ENCODE results near the gene SNRPD3. TPM values are rescaled to one million over a fixed set of nuclear protein-coding genes. Genes with fewer than 3 reads are reported as not detected.
A peak's percentile ranks its signal among the peaks of the same experiment; 100 is the strongest.
"Not testable (repeated sequence)": the region's sequence is repeated elsewhere in the genome, so short reads cannot be mapped to it uniquely, and the experiment has no call there.

Gene SNRPD3
- total RNA-seq, 1 donor from 2014 or later = 96.5 TPM

GRCh38 chr22:24521791-24522245 lies 34.0 kb upstream of the SNRPD3 start:
- ATAC-seq (ENCODE audit: low read depth) (peak; percentile 80), DNase-seq (no peak)
- no peak for TF ChIP-seq CTCF (IDR thresholded peaks at IDR 0.05)
- ChIA-PET POLR2A (interaction anchor here (0.7 to 2.0 kb wide), 6 partner anchors 11 to 98 kb away, joined by 3 to 10 read pairs (median 6); no protein-coding TSS in a partner anchor), CTCF (interaction anchor here (0.6 to 3.4 kb wide), 18 partner anchors 10 to 199 kb away, joined by 3 to 22 read pairs (median 4); no protein-coding TSS in a partner anchor)
- Mint-ChIP-seq H3K4me3 (no peak overlapping the region), H3K9me3 (no peaks in the 10 kb centered on the region), H3K36me3 (ENCODE audit: low read depth) (no peaks in the 10 kb centered on the region), H3K4me1 (peaks cover 19% of the 10 kb centered on the region), H3K27ac (no peak overlapping the region), H3K27me3 (no peaks in the 10 kb centered on the region)
- intact Hi-C loops (cut with micrococcal nuclease) = loop anchor here (1.0 to 10.0 kb wide), 8 partner anchors 10 to 567 kb away; partner anchors contain the start of gene GSTT2

DNA sequence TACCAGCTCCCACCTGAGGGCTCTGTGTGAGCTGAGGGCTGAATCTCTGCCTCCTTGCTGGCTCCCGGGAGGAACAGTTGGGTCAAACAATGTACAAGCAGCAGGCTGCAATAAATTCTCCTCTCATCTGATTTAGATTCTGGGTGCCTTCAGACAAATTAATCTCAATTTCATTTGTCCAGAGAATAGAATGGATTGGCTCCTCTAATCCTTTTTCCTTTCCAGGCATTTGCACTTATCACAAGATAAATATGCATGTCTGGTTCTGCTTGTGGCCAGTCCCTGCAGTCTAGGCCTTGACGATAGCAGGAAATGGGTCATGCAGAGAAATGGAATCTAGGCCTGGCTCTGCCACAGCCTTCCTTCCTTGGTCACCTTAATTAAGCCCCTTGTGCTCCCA lies 31.9 kb upstream of the SNRPD3 start:
- Mint-ChIP-seq H3K36me3 (ENCODE audit: low read depth) (no peaks in the 10 kb centered on the region), H3K4me1 (peaks cover 17% of the 10 kb centered on the region), H3K9me3 (no peaks in the 10 kb centered on the region), H3K4me3 (no peak overlapping the region), H3K27me3 (no peaks in the 10 kb centered on the region), H3K27ac (no peak overlapping the region)
- intact Hi-C loops (cut with micrococcal nuclease) = loop anchor here (10.0 kb wide), 3 partner anchors 231 to 569 kb away; partner anchors contain the start of gene GSTT2
- ChIA-PET POLR2A (interaction anchor here (1.0 kb wide), 1 partner anchor 21 kb away, joined by 3 read pairs; no protein-coding TSS in a partner anchor), CTCF (interaction anchor here (0.9 to 3.4 kb wide), 5 partner anchors 20 to 105 kb away, joined by 3 to 17 read pairs (median 4); no protein-coding TSS in a partner anchor)
- DNase-seq = no peak
- no peak for ATAC-seq (ENCODE audit: low read depth)
- TF ChIP-seq CTCF (IDR thresholded peaks at IDR 0.05) = no peak

GRCh38 chr22:24525416-24526037 lies 30.3 kb upstream of the SNRPD3 start:
- Mint-ChIP-seq H3K27me3 (no peaks in the 10 kb centered on the region), H3K4me1 (peaks cover 14% of the 10 kb centered on the region), H3K4me3 (no peak overlapping the region), H3K9me3 (no peaks in the 10 kb centered on the region), H3K27ac (no peak overlapping the region), H3K36me3 (ENCODE audit: low read depth) (no peaks in the 10 kb centered on the region)
- intact Hi-C loops (cut with micrococcal nuclease) = loop anchor here (1.0 to 10.0 kb wide), 6 partner anchors 22 to 571 kb away; partner anchors contain the start of gene GSTT2
- DNase-seq (peak; percentile 66), ATAC-seq (ENCODE audit: low read depth) (peak; percentile 90)
- peak; percentile 87 for TF ChIP-seq CTCF (IDR thresholded peaks at IDR 0.05)
- ChIA-PET POLR2A (no interaction called here), CTCF (interaction anchor here (0.7 to 1.9 kb wide), 5 partner anchors 15 to 143 kb away, joined by 3 to 9 read pairs (median 3); partner anchors contain the start of genes ADORA2A and GUCD1)

GRCh38 chr22:24526191-24526590 lies 29.6 kb upstream of the SNRPD3 start:
- no peak overlapping the region for H3K27ac Mint-ChIP-seq
- ATAC-seq (ENCODE audit: low read depth) = no peak
- CTCF ChIA-PET = interaction anchor here (0.5 to 1.9 kb wide), 6 partner anchors 16 to 143 kb away, joined by 3 to 9 read pairs (median 3); partner anchors contain the start of genes ADORA2A and GUCD1
- POLR2A ChIA-PET = no interaction called here
- DNase-seq = no peak
- intact Hi-C loops (cut with micrococcal nuclease) = loop anchor here (10.0 kb wide), 3 partner anchors 229 to 571 kb away; partner anchors contain the start of gene GSTT2
- H3K27me3 Mint-ChIP-seq = no peaks in the 10 kb centered on the region
- no peaks in the 10 kb centered on the region for H3K9me3 Mint-ChIP-seq
- TF ChIP-seq CTCF (IDR thresholded peaks at IDR 0.05) = no peak
- no peak overlapping the region for H3K4me3 Mint-ChIP-seq
- H3K4me1 Mint-ChIP-seq = peaks cover 14% of the 10 kb centered on the region
- H3K36me3 Mint-ChIP-seq (ENCODE audit: low read depth) = no peaks in the 10 kb centered on the region

DNA sequence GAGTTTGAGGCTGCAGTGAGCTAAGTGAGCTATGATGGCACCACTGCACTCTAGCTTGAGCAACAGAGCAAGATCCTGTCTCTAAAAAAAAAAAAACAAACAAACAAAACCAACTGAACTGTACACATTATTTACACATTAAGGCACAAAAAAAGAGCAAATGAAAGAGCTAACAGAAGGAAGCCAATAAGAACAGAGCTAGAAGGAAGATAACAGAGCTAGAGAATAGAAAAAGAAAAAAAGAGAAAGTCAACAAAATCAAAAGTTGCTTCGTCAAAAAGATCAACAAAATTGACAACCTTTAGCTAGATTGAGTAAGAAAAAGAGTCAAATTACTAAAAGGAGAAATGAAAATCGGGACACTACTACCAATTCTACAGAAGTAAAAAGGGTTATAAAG lies 25.9 kb upstream of the SNRPD3 start:
- POLR2A ChIA-PET = no interaction called here
- H3K4me3 Mint-ChIP-seq = no peak overlapping the region
- peaks cover 8% of the 10 kb centered on the region for H3K4me1 Mint-ChIP-seq
- DNase-seq = no peak
- H3K27me3 Mint-ChIP-seq = no peaks in the 10 kb centered on the region
- no peak overlapping the region for H3K27ac Mint-ChIP-seq
- no peak for TF ChIP-seq CTCF (IDR thresholded peaks at IDR 0.05)
- CTCF ChIA-PET = interaction anchor here (0.8 to 1.1 kb wide), 3 partner anchors 28 to 206 kb away, joined by 3 read pairs; no protein-coding TSS in a partner anchor
- ATAC-seq (ENCODE audit: low read depth) = no peak
- no peaks in the 10 kb centered on the region for H3K36me3 Mint-ChIP-seq (ENCODE audit: low read depth)
- intact Hi-C loops (cut with micrococcal nuclease) = loop anchor here (10.0 kb wide), 3 partner anchors 225 to 575 kb away; partner anchors contain the start of gene GSTT2
- no peaks in the 10 kb centered on the region for H3K9me3 Mint-ChIP-seq

DNA sequence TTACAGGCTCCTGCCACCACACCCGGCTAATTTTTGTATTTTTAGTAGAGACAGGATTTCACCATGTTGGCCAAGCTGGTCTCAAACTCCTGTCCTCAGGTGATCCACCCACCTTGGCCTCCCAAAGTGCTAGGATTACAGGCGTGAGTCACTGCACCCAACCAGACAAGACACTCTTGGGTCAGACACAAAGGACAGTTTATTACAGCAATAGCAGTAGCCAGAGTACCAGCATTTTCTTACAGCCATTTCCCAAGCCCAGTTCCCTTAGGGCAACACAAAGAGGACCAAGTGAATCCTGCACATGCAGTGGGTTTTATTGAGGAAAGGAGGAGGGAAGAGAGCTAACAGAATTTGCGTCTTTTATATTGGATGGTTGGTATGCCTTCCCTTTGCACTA lies 24.8 kb upstream of the SNRPD3 start:
- CTCF ChIA-PET = not testable (repeated sequence)

More for the DNA sequence above, 24.8 kb upstream of the SNRPD3 start:
- DNase-seq; intact Hi-C loops (cut with micrococcal nuclease); H3K4me1 Mint-ChIP-seq; H3K4me3 Mint-ChIP-seq; H3K9me3 Mint-ChIP-seq; ATAC-seq (ENCODE audit: low read depth); H3K27me3 Mint-ChIP-seq; H3K36me3 Mint-ChIP-seq (ENCODE audit: low read depth); H3K27ac Mint-ChIP-seq; POLR2A ChIA-PET: not testable (repeated sequence)

All from activated B cell treated with CpG ODN at 0.5 μM for 24 hours (primary cell).